H1 (cell line): Measurements from ENCODE around the gene ARMH4. TPM values are rescaled to one million over a fixed set of nuclear protein-coding genes. Genes with fewer than 3 reads are reported as not detected.

Experiments used
- CTCF ChIA-PET: fragments of 300-600 bp; sonication (Branson Sonifier 250); formaldehyde crosslinking; loops from one replicate; lab custom pipeline; 2021; ENCODE audit not compliant: partially characterized antibody; lab: Charles Lee
- POLR2A ChIA-PET: fragments of 300-600 bp; sonication (Branson Sonifier 250); formaldehyde crosslinking; loops from one replicate; lab custom pipeline; 2021; ENCODE audit warnings: inconsistent platforms; ENCODE audit not compliant: partially characterized antibody; lab: Charles Lee
- DNase-seq, 2 experiments: peaks; one replicate each; pipeline versions ENCODE4 v3.0.0 to v3.0.0-alpha.2; 2010 to 2022; ENCODE audit warnings: low spot score in 2 of 2, low read depth in 1 of 2, mixed read lengths in 1 of 2
- FAIRE-seq: peaks from 2 replicates; lab custom pipeline; 2011; peaks lifted over from hg19 to GRCh38; lab: Jason Lieb, UNC
- H2AFZ ChIP-seq: 2 replicates; pipeline ENCODE4 v1.8.1; 2012; ENCODE audit warnings: low read length, inconsistent platforms
- H2AK5ac ChIP-seq: 2 replicates; pipeline ENCODE4 v1.6.1; 2013; ENCODE audit warnings: low read depth, low read length
- H2BK120ac ChIP-seq: replicated peaks from 2 replicates; pipeline ENCODE3; 2013; ENCODE audit warnings: low read depth, low read length, inconsistent platforms
- H2BK12ac ChIP-seq: 2 replicates; pipeline ENCODE4 v1.6.1; 2013; ENCODE audit warnings: low read depth, low read length
- H2BK15ac ChIP-seq: 2 replicates; pipeline ENCODE4 v1.6.1; 2013; ENCODE audit warnings: low read length
- H2BK20ac ChIP-seq: 2 replicates; pipeline ENCODE4 v1.6.1; 2013; ENCODE audit warnings: low read length
- H2BK5ac ChIP-seq: 2 replicates; pipeline ENCODE4 v1.6.1; 2013; ENCODE audit warnings: low read depth, low read length
- H3K14ac ChIP-seq: 2 replicates; pipeline ENCODE4 v1.6.1; 2013; ENCODE audit warnings: inconsistent platforms; ENCODE audit not compliant: insufficient read length
- H3K18ac ChIP-seq: 2 replicates; pipeline ENCODE4 v1.6.1; 2013; ENCODE audit warnings: low read length; ENCODE audit errors: extremely low read depth
- H3K23ac ChIP-seq: 2 replicates; pipeline ENCODE4 v1.6.1; 2013; ENCODE audit warnings: inconsistent platforms; ENCODE audit not compliant: insufficient read length
- H3K23me2 ChIP-seq: 2 replicates; pipeline ENCODE4 v1.6.1; 2013; ENCODE audit warnings: low read depth, low read length
- H3K27ac ChIP-seq: 2 replicates; pipeline ENCODE4 v1.6.1; 2011; ENCODE audit warnings: low read depth, low read length, inconsistent platforms
- H3K27me3 ChIP-seq, 4 experiments: replicated peaks in 1 of 4; 1 replicate in 1 of 4; 2 replicates in 3 of 4; pipeline versions ENCODE4 v1.6.1 to v1.8.1; 2011 to 2013; ENCODE audit warnings: low read length in 3 of 4, mild to moderate bottlenecking in 3 of 4, inconsistent platforms in 2 of 4, mixed read lengths in 2 of 4, moderate library complexity in 1 of 4; ENCODE audit not compliant: control insufficient read depth in 3 of 4, insufficient read depth in 3 of 4; ENCODE audit errors: extremely low read depth in 1 of 4
- H3K36me3 ChIP-seq, 4 experiments: 2 replicates each; pipeline versions ENCODE4 v1.6.1 to v1.8.1; 2011 to 2013; ENCODE audit warnings: mild to moderate bottlenecking in 4 of 4, low read length in 3 of 4, moderate library complexity in 2 of 4, control low read depth in 1 of 4, inconsistent platforms in 1 of 4; ENCODE audit not compliant: insufficient read depth in 4 of 4, control insufficient read depth in 2 of 4
- H3K4ac ChIP-seq: replicated peaks from 2 replicates; pipeline ENCODE3; 2013; ENCODE audit warnings: low read length, low read depth, mixed read lengths, inconsistent platforms; ENCODE audit not compliant: insufficient read length
- H3K4me1 ChIP-seq, 4 experiments: replicated peaks in 1 of 4; 1 replicate in 1 of 4; 2 replicates in 3 of 4; pipeline versions ENCODE4 v1.6.1 to v1.8.1; 2011 to 2013; ENCODE audit warnings: low read length in 3 of 4, inconsistent platforms in 2 of 4, mixed read lengths in 1 of 4; ENCODE audit not compliant: insufficient read depth in 4 of 4, control insufficient read depth in 3 of 4
- H3K4me2 ChIP-seq, 2 experiments: 2 replicates each; pipeline versions ENCODE4 v1.6.1 to v1.8.1; 2011 to 2013; ENCODE audit warnings: low read depth in 2 of 2, low read length in 2 of 2, control low read depth in 1 of 2, inconsistent platforms in 1 of 2, mild to moderate bottlenecking in 1 of 2; ENCODE audit not compliant: insufficient read depth in 1 of 2
- H3K4me3 ChIP-seq, 4 experiments: fragments of 200-600, 300-600 bp in 1 of 4; sonication (generic), shearing (Covaris generic), sonication (Bioruptor Twin) in 1 of 4; 2 replicates each; pipeline versions ENCODE4 v1.5.1 to v1.8.1; 2011 to 2016; ENCODE audit warnings: low read length in 4 of 4, low read depth in 3 of 4, control low read depth in 2 of 4, inconsistent platforms in 2 of 4, mild to moderate bottlenecking in 2 of 4, mixed read lengths in 1 of 4, moderate library complexity in 1 of 4; ENCODE audit not compliant: insufficient read depth in 2 of 4; ENCODE audit errors: extremely low read depth in 1 of 4
- H3K56ac ChIP-seq: replicated peaks from 2 replicates; pipeline ENCODE3; 2013; ENCODE audit warnings: low read depth, mild to moderate bottlenecking, mixed read lengths, low read length, inconsistent platforms; ENCODE audit not compliant: insufficient read length
- H3K79me1 ChIP-seq: 2 replicates; pipeline ENCODE4 v1.6.1; 2013; ENCODE audit warnings: low read depth, low read length, control low read depth
- H3K79me2 ChIP-seq, 2 experiments: 2 replicates each; pipeline versions ENCODE4 v1.6.1 to v1.8.1; 2012 to 2013; ENCODE audit warnings: low read length in 2 of 2, mild to moderate bottlenecking in 2 of 2, inconsistent platforms in 1 of 2; ENCODE audit not compliant: insufficient read depth in 2 of 2, control insufficient read depth in 1 of 2
- H3K9ac ChIP-seq, 4 experiments: replicated peaks in 1 of 4; 1 replicate in 1 of 4; 2 replicates in 3 of 4; pipeline versions ENCODE4 v1.6.1 to v1.8.1; 2011 to 2013; ENCODE audit warnings: low read depth in 3 of 4, low read length in 3 of 4, control low read depth in 2 of 4, mild to moderate bottlenecking in 2 of 4, moderate library complexity in 2 of 4, inconsistent platforms in 1 of 4; ENCODE audit errors: extremely low read depth in 1 of 4
- H3K9me3 ChIP-seq, 2 experiments: 2 replicates each; pipeline versions ENCODE4 v1.6.1 to v1.8.1; 2012 to 2013; ENCODE audit warnings: mild to moderate bottlenecking in 2 of 2, moderate library complexity in 2 of 2, control low read depth in 1 of 2, inconsistent platforms in 1 of 2, low read depth in 1 of 2, low read length in 1 of 2, mixed read lengths in 1 of 2; ENCODE audit not compliant: insufficient read depth in 2 of 2
- H4K20me1 ChIP-seq, 2 experiments: replicated peaks in 1 of 2; 2 replicates each; pipeline versions ENCODE3 to v1.8.1; 2011 to 2013; ENCODE audit warnings: inconsistent platforms in 2 of 2, low read length in 2 of 2, mild to moderate bottlenecking in 1 of 2; ENCODE audit not compliant: insufficient read depth in 2 of 2, control insufficient read depth in 1 of 2
- H4K5ac ChIP-seq: 2 replicates; pipeline ENCODE4 v1.6.1; 2013; ENCODE audit warnings: low read length, low read depth, mixed read lengths, inconsistent platforms; ENCODE audit not compliant: insufficient read length
- H4K8ac ChIP-seq: 2 replicates; pipeline ENCODE4 v1.8.0; 2013; ENCODE audit warnings: mild to moderate bottlenecking, moderate library complexity, low read length, inconsistent platforms; ENCODE audit not compliant: insufficient read depth; ENCODE audit errors: extremely low read depth
- H4K91ac ChIP-seq: replicated peaks from 2 replicates; pipeline ENCODE3; 2013; ENCODE audit warnings: low read length, mixed read lengths, inconsistent platforms; ENCODE audit not compliant: insufficient read length
- ASH2L ChIP-seq: fragments of 200-600, 300-600 bp; sonication (generic); IDR thresholded peaks from one replicate; pipeline ENCODE4 v1.7.1; 2017; ENCODE audit warnings: low read length
- BACH1 ChIP-seq: IDR thresholded peaks from 2 replicates; pipeline ENCODE4 v1.6.1; 2012; ENCODE audit warnings: low read length, improper control_type of control experiment
- CTBP2 ChIP-seq: IDR thresholded peaks from 2 replicates; pipeline ENCODE4 v1.7.0; 2011; ENCODE audit warnings: borderline replicate concordance, mild to moderate bottlenecking, moderate library complexity, mixed read lengths, low read length; ENCODE audit not compliant: insufficient read depth, insufficient read length
- KDM1A ChIP-seq: fragments of 200-600, 300-600 bp; sonication (generic); IDR thresholded peaks from 2 replicates; pipeline ENCODE4 v1.7.1; 2016; ENCODE audit warnings: mild to moderate bottlenecking, low read length, borderline replicate concordance
- POLR2AphosphoS5 ChIP-seq: IDR thresholded peaks from 2 replicates; pipeline ENCODE4 v1.6.1; 2011; ENCODE audit warnings: low read depth, low read length
- RBBP5 ChIP-seq: IDR thresholded peaks from 2 replicates; pipeline ENCODE4 v1.7.1; 2012; ENCODE audit warnings: low read depth, mild to moderate bottlenecking, inconsistent platforms, low read length, moderate library complexity, borderline replicate concordance
- RXRA ChIP-seq: IDR thresholded peaks from 2 replicates; pipeline ENCODE4 v1.6.1; 2011; ENCODE audit warnings: low read depth, mild to moderate bottlenecking, low read length, moderate library complexity; ENCODE audit not compliant: insufficient read depth
- SP1 ChIP-seq: IDR thresholded peaks from 2 replicates; pipeline ENCODE4 v1.6.1; 2011; ENCODE audit warnings: low read depth, low read length
- SP2 ChIP-seq: IDR thresholded peaks from 2 replicates; pipeline ENCODE4 v1.6.1; 2012; ENCODE audit warnings: mild to moderate bottlenecking, low read length, inconsistent platforms
- TAF1 ChIP-seq: IDR thresholded peaks from 2 replicates; pipeline ENCODE4 v1.6.1; 2011; ENCODE audit warnings: mild to moderate bottlenecking, low read depth, low read length
- TCF12 ChIP-seq: IDR thresholded peaks from 2 replicates; pipeline ENCODE4 v1.6.1; 2011; ENCODE audit warnings: low read depth, mild to moderate bottlenecking, low read length
- WGBS, 2 experiments: shearing (Covaris generic) in 1 of 2; methylation state at CpG; one replicate each; pipeline versions ENCODE4 v1.1.6 to v1.1.7; 2013 to 2015; ENCODE audit warnings: low lambda C conversion rate in 2 of 2, mixed read lengths in 2 of 2, inconsistent platforms in 1 of 2, low coverage in 1 of 2, missing lambda C conversion rate in 1 of 2; ENCODE audit not compliant: insufficient replicate concordance in 2 of 2, insufficient coverage in 1 of 2, insufficient read length in 1 of 2; ENCODE audit errors: extremely low coverage in 1 of 2, missing lambda C conversion rate in 1 of 2; 5-methylcytosine and 5-hydroxymethylcytosine counted together
- polyA plus RNA-seq, 7 experiments: library from polyadenylated mRNA; depleted of rRNA in 3 of 7; stranded (reverse) in 5 of 7; unstranded in 2 of 7; fragments of >200 nt in 5 of 7; fragments of 200-250 nt in 2 of 7; gene quantifications; 1 replicate in 5 of 7; 2 replicates in 1 of 7; 4 replicates in 1 of 7; pipeline versions ENCODE4 v1.2.1 to v1.2.3, GENCODE V29; 2011 to 2013; ENCODE audit warnings: missing spikeins in 2 of 7, mixed read lengths in 2 of 7
- total RNA-seq: library from RNA; stranded (reverse); fragmentation: NEBNext Ultra II Directional; extraction: Animal tissue kit (Norgen Biotek cat#: 25700); gene quantifications from 2 replicates; pipeline ENCODE4 v1.2.1, GENCODE V29; 2021
- TF ChIP-seq, protein P1 (sequence below): IDR thresholded peaks from 2 replicates; pipeline ENCODE4 v1.6.1; 2012; ENCODE audit warnings: inconsistent platforms
- TF ChIP-seq, protein P2 (sequence below): IDR thresholded peaks from 2 replicates; pipeline ENCODE4 v1.6.1; 2011; ENCODE audit warnings: low read length, improper control_type of control experiment

The ARMH4 gene
- total and polyA plus RNA-seq, 2 of the 8 experiments (the other 6 are each of a cell fraction or from before 2014, with no cell fraction given), result 7.1 to 25.4 TPM

DNA sequence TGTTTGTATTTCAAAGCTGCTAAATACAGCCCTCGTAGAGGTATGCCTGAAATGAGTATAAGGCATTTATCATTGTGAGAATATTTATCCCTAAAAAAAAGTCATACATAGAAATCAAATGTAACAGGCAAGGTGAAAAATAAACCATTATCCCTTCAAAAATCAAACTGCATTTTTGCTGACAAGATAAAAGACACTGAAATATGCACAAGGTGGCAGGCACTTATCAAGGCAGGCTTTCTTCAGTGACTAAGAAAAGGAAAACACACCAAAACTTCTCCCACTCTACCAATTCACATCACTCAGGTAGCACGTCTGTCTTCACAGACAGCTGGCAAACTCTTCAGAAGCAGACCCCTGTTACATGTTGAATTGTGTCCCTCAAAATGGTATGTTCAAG, 23.6 kb downstream of the ARMH4 start:
- H3K14ac ChIP-seq, result no peak overlapping the region
- no peak overlapping the region for H2AFZ ChIP-seq
- H3K9ac ChIP-seq, result peak overlapping the region in 1 of 4 experiments; percentile 34; a peak in 1 of 7 replicates
- no peak overlapping the region for H2BK20ac ChIP-seq
- WGBS, 2 experiments, result 82% methylated on average over 2 of the region's 2 CpGs; no CpG with 5 or more reads in 1 of the 2 experiments
- no peak overlapping the region for H3K4me2 ChIP-seq
- no peak overlapping the region for H3K4me3 ChIP-seq
- H3K27ac ChIP-seq, result no peak overlapping the region
- no peaks in the 10 kb centered on the region for H4K20me1 ChIP-seq
- H3K36me3 ChIP-seq, result peaks cover 0 to 13% (median 4%) of the 10 kb centered on the region in 4 experiments; a peak in 3 of 8 replicates
- no peak overlapping the region for H2BK12ac ChIP-seq
- no peak overlapping the region for H4K8ac ChIP-seq
- no peak overlapping the region for H3K56ac ChIP-seq
- H4K91ac ChIP-seq, result no peak overlapping the region
- H3K27me3 ChIP-seq, result no peaks in the 10 kb centered on the region
- no peak overlapping the region for H2BK15ac ChIP-seq
- no peak overlapping the region for H3K18ac ChIP-seq
- no peak overlapping the region for H2BK120ac ChIP-seq
- ChIA-PET POLR2A (no interaction called here), CTCF (interaction anchor here (3.1 kb wide), 1 partner anchor 20 kb away, joined by 9 read pairs; no protein-coding TSS in a partner anchor)
- H2AK5ac ChIP-seq, result no peak overlapping the region
- H2BK5ac ChIP-seq, result no peak overlapping the region
- DNase-seq (no peak), FAIRE-seq (no peak)
- H3K79me1 ChIP-seq, result no peaks in the 10 kb centered on the region
- no peak overlapping the region for H4K5ac ChIP-seq
- H3K9me3 ChIP-seq, result peaks cover 8% of the 10 kb centered on the region in 2 experiments; a peak in 3 of 4 replicates
- H3K4me1 ChIP-seq, result peaks cover 0 to 2% (median 0%) of the 10 kb centered on the region in 4 experiments; a peak in 1 of 7 replicates
- H3K4ac ChIP-seq, result no peak overlapping the region
- no peaks in the 10 kb centered on the region for H3K23me2 ChIP-seq
- H3K79me2 ChIP-seq, result no peaks in the 10 kb centered on the region
- no peak overlapping the region for H3K23ac ChIP-seq
- TF ChIP-seq POLR2AphosphoS5 (no peak), CTBP2 (no peak), TAF1 (no peak), RXRA (no peak), TCF12 (no peak), ASH2L (no peak), KDM1A (no peak), SP1 (no peak), SP2 (no peak), RBBP5 (no peak), BACH1 (no peak)
- TF ChIP-seq, protein P1, sequence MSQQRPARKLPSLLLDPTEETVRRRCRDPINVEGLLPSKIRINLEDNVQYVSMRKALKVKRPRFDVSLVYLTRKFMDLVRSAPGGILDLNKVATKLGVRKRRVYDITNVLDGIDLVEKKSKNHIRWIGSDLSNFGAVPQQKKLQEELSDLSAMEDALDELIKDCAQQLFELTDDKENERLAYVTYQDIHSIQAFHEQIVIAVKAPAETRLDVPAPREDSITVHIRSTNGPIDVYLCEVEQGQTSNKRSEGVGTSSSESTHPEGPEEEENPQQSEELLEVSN, result no peak
- TF ChIP-seq, protein P2, sequence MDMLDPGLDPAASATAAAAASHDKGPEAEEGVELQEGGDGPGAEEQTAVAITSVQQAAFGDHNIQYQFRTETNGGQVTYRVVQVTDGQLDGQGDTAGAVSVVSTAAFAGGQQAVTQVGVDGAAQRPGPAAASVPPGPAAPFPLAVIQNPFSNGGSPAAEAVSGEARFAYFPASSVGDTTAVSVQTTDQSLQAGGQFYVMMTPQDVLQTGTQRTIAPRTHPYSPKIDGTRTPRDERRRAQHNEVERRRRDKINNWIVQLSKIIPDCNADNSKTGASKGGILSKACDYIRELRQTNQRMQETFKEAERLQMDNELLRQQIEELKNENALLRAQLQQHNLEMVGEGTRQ, result no peak
